Measurements from ENCODE around the gene SLC6A9.

Gene SLC6A9

DNA sequence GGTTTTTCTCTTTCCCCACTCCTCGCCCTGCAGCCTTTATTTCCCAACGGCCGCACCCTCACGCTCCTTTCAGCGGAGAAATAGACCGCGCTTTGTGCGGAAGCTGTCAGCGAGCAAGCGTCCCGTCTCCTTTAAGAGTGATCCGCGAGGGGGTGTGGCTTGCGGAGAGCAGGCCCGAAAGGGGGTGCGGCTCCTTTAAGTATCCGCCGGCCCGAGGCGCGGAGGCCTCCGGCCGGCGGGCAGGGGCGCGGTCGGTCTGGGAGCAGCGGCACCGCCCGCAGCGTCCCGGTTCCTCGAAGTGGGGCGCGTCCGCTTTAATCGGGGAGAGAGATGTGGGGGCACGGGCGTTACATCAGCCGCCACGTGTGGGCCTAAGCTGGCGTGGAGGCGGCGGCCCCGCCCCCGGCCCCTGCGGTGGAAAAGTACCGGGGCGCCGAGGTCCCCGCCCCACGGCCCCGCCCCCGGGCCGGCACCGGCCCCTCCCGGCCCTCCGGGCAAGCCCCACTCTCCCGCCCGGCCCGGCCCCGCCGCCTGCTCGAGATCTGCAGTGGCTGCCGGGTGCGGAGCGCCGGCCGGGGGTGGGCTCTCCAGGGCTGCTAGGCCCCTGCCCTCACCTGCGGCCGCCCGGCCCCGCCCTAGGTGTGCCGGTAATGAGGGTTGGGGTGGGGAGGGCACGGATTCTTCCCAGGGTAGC, 1.2 kb downstream of the SLC6A9 start:
- H3K4me1 Mint-ChIP-seq (ENCODE audit: low read depth), result peaks cover 34% of the 10 kb centered on the region

GRCh38 chr1:44029260-44029910, 1.9 kb downstream of the SLC6A9 start:
- H3K4me1 Mint-ChIP-seq (ENCODE audit: low read depth), result peaks cover 34% of the 10 kb centered on the region
- peak overlapping the region; percentile 93 for H3K4me3 Mint-ChIP-seq
- H3K9me3 Mint-ChIP-seq, result no peaks in the 10 kb centered on the region

More for the DNA sequence above, 1.2 kb downstream of the SLC6A9 start:
- Mint-ChIP-seq H3K9me3 (no peaks in the 10 kb centered on the region), H3K27me3 (peaks cover 44% of the 10 kb centered on the region), H3K27ac (peak overlapping the region; percentile 83), H3K36me3 (ENCODE audit: low read depth) (peaks cover 4% of the 10 kb centered on the region), H3K4me3 (peak overlapping the region; percentile 93)
- intact Hi-C loops (cut with micrococcal nuclease), result loop anchor here (10.0 kb wide), 1 partner anchor 85 kb away; the partner anchor contains the start of gene IPO13

DNA sequence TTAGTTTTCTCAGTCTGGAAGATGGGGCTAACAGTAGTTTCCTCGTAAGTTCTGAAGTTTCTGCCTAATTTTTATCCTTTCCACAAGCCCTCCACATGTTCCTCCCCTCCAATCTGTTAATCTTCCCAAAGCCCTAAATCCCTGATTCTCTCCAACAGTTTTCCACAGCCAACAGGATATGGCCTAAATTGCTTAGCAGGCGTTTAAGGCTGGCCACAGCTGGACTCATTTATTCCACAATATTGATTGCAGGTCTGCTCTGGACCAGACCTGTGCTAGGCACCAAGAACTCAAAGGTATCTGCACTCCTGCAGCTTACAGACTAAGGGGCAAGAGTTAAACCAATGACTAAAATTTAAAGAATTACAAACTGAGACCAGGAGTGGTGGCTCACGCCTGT, 3.9 kb downstream of the SLC6A9 start:
- no peak overlapping the region for H3K4me3 Mint-ChIP-seq
- H3K27me3 Mint-ChIP-seq, result peaks cover 34% of the 10 kb centered on the region
- H3K36me3 Mint-ChIP-seq (ENCODE audit: low read depth), result peaks cover 4% of the 10 kb centered on the region
- H3K9me3 Mint-ChIP-seq, result no peaks in the 10 kb centered on the region
- H3K27ac Mint-ChIP-seq, result no peak overlapping the region
- H3K4me1 Mint-ChIP-seq (ENCODE audit: low read depth), result peaks cover 34% of the 10 kb centered on the region
- intact Hi-C loops (cut with micrococcal nuclease), result no loop called here

More at GRCh38 chr1:44029260-44029910, 1.9 kb downstream of the SLC6A9 start:
- intact Hi-C loops (cut with micrococcal nuclease), result no loop called here
- H3K36me3 Mint-ChIP-seq (ENCODE audit: low read depth), result peaks cover 4% of the 10 kb centered on the region
- peak overlapping the region; percentile 83 for H3K27ac Mint-ChIP-seq
- H3K27me3 Mint-ChIP-seq, result peaks cover 44% of the 10 kb centered on the region

DNA sequence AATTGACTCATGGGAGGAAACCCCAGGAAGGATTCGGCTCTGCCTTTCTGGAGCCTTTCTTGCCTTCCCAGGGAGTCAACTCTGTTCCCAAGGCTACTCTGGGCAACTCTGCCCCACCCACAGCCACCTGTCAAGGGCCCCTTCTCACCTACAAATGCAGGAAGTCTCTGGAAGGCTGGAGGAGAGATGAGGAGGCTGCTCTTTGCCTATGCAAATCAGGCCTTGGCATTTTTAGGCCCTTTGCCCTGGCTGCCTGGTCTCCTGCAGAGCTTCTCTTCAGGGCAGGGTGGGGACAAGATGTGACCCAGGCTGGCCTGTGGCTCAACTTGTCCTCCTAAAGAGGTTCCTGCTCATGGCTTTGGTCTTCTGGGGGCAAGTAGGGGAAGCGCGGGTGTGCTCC, 5.4 kb downstream of the SLC6A9 start:
- Mint-ChIP-seq H3K27ac (no peak overlapping the region), H3K27me3 (peaks cover 19% of the 10 kb centered on the region), H3K36me3 (ENCODE audit: low read depth) (peaks cover 4% of the 10 kb centered on the region), H3K4me3 (no peak overlapping the region), H3K4me1 (ENCODE audit: low read depth) (peaks cover 24% of the 10 kb centered on the region), H3K9me3 (no peaks in the 10 kb centered on the region)
- intact Hi-C loops (cut with micrococcal nuclease), result no loop called here

DNA sequence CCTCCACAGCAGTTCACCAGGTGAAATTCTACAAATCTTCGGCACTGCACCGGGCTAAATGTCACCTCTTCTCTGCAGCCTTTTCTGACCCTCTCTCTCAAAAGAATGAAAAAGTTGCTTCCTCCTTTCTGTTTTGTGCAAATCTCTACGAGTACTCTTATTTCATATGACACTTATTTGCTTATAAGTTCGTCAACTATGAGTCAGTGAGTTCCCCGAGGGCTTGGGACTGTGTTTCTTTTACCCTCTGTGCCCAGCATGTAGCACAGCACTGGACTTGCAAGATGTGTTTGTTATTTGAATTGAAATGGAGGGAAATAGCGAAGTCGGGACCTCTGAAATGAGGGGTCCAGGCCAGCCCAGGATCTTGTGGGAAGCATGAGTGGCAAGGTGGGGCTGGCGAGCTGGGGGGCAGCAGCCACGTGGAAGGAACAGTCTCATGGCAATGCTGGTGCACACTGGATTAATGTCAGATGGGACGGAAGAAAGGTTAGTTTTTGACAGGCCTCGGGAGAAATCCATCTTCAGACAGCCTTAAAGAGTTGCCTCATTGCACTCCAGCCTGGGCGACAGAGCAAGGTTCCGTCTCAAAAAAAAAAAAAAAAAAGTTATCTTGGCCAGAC, 6.2 kb downstream of the SLC6A9 start:
- H3K4me3 Mint-ChIP-seq, result no peak overlapping the region
- intact Hi-C loops (cut with micrococcal nuclease), result no loop called here
- peaks cover 23% of the 10 kb centered on the region for H3K4me1 Mint-ChIP-seq (ENCODE audit: low read depth)
- H3K27ac Mint-ChIP-seq, result no peak overlapping the region
- no peaks in the 10 kb centered on the region for H3K9me3 Mint-ChIP-seq
- H3K36me3 Mint-ChIP-seq (ENCODE audit: low read depth), result peaks cover 4% of the 10 kb centered on the region
- H3K27me3 Mint-ChIP-seq, result peaks cover 15% of the 10 kb centered on the region

DNA sequence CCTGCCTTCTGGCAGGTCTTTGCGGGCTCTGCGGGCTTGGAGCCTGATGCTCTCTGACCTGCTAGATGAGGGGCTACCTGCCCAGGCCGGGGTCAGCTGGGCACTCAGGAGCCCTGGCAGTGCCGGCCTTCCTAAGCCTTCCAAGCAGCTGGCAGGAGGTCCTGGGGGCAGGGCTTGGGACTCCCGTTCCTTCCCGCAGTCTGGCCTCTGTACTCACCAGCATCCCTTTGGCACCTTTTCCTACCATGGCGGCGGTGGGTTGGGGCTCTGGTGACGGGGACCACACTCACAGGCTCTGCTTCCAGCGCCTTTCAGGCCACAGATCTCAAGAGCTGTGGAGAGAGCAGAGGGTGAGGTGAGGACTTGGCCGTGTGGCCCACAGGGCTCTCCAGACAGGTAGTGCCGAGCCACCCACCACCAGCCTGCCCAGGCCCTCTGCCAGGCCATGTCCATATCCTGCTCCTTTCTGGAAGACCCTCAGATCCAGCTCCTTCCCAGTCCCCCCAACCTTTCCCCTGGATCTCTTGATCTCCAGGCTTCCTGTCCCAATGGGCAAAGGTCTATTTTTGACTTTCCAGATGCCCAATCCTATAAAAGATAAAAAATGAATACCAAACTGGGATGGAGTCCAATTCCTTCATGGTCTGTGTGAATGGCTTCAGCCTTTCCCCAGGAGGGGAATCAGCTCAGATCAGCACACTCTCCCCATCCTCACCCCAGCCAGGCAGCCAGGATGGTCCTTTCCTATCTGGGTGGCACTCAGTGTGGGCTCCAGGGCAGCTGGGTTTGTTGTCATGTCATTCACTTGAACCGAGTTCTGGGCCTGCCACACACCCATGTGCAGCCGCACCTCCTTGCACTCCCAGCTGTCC, 7.0 kb downstream of the SLC6A9 start:
- Mint-ChIP-seq H3K27me3 (peaks cover 12% of the 10 kb centered on the region), H3K27ac (no peak overlapping the region), H3K9me3 (no peaks in the 10 kb centered on the region), H3K4me1 (ENCODE audit: low read depth) (peaks cover 16% of the 10 kb centered on the region), H3K36me3 (ENCODE audit: low read depth) (no peaks in the 10 kb centered on the region), H3K4me3 (no peak overlapping the region)
- intact Hi-C loops (cut with micrococcal nuclease), result no loop called here

GRCh38 chr1:44021581-44022321, 9.5 kb downstream of the SLC6A9 start:
- Mint-ChIP-seq H3K9me3 (no peaks in the 10 kb centered on the region), H3K27ac (no peak overlapping the region), H3K4me3 (no peak overlapping the region), H3K36me3 (ENCODE audit: low read depth) (no peaks in the 10 kb centered on the region), H3K27me3 (no peaks in the 10 kb centered on the region), H3K4me1 (ENCODE audit: low read depth) (no peaks in the 10 kb centered on the region)
- intact Hi-C loops (cut with micrococcal nuclease), result no loop called here

DNA sequence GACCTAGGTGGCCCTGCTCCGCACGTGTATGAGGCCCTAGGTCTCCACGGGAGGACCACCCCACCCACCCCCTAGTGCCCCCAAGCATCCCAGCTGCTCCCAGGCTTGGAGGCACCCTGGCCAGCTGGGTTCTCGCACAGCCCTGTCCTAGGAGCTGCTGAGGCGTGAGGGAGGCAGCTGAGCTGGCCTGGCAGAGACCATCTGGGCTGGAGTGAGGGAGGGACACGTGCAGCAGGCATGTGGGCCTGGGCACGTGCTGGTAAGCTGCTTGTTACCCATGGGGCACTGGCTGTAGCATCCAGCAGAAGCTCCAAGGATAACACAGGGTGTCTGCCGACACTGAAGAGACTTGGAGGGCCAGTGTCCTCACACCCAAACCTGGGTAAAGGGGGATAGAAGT, 10.1 kb downstream of the SLC6A9 start:
- H3K9me3 Mint-ChIP-seq, result no peaks in the 10 kb centered on the region
- H3K27ac Mint-ChIP-seq, result no peak overlapping the region
- H3K4me3 Mint-ChIP-seq, result no peak overlapping the region
- intact Hi-C loops (cut with micrococcal nuclease), result no loop called here
- no peaks in the 10 kb centered on the region for H3K27me3 Mint-ChIP-seq
- no peaks in the 10 kb centered on the region for H3K36me3 Mint-ChIP-seq (ENCODE audit: low read depth)
- no peaks in the 10 kb centered on the region for H3K4me1 Mint-ChIP-seq (ENCODE audit: low read depth)

- Mint-ChIP-seq H3K27me3 (no peaks in the 10 kb centered on the region), H3K27ac (no peak overlapping the region), H3K9me3 (no peaks in the 10 kb centered on the region), H3K4me1 (ENCODE audit: low read depth) (no peaks in the 10 kb centered on the region), H3K4me3 (no peak overlapping the region), H3K36me3 (ENCODE audit: low read depth) (no peaks in the 10 kb centered on the region)
- intact Hi-C loops (cut with micrococcal nuclease), result no loop called here
Observed at GRCh38 chr1:44020464-44020863, 10.8 kb downstream of the SLC6A9 start.

DNA sequence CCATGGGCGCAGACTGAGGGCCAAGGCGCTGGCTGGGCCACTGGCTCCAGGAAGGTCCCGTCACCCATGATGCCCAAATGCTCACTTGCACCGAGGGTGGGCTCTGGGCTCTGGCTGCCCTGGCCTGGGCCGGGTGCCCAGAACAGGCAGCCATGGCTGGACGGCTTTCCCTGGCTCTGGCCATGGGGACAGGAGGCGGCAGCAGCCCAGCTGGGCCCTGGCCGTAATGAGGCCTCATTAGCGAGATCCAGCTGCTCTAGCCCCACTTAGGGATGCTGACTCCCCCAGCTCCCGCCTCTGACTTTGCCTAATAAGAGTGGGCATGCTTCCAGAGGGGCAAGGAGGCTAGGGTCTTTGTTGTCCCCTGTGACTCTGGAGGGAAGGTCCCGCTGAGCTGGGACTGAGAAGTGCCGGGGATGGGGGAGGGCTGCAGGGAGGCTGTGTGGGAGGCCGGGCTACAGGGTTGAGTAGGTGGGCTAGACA, 11.8 kb downstream of the SLC6A9 start:
- Mint-ChIP-seq H3K36me3 (ENCODE audit: low read depth) (no peaks in the 10 kb centered on the region), H3K27ac (no peak overlapping the region), H3K4me3 (no peak overlapping the region), H3K9me3 (no peaks in the 10 kb centered on the region), H3K27me3 (no peaks in the 10 kb centered on the region), H3K4me1 (ENCODE audit: low read depth) (no peaks in the 10 kb centered on the region)
- intact Hi-C loops (cut with micrococcal nuclease), result no loop called here

DNA sequence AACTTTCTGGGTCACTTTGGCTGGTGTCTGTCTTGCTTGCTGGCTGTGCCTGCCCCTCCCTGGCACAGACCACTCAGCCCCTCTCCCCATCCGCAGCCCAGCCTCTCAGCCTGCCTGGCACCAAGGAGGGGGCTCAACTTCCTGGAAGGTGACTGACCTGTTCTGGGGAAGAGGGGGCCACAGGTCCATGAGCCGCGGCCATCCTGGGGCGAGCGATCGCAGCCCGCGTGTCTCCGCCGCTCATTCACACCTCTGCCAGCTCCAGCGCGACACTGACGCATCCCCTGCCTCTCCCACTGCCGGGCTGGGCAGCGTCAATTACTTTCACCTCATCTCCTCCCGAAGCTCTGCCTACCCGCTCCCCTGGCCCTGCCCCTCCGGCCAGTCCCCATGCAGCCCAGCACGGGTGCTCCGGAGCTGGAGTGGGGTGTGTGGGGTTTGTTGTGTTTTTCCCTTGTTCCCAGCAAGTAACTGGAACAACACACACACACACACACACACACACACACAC, 14.3 kb downstream of the SLC6A9 start:
- H3K27me3 Mint-ChIP-seq, result peaks cover 7% of the 10 kb centered on the region
- no peak overlapping the region for H3K4me3 Mint-ChIP-seq
- no peaks in the 10 kb centered on the region for H3K4me1 Mint-ChIP-seq (ENCODE audit: low read depth)

DNA sequence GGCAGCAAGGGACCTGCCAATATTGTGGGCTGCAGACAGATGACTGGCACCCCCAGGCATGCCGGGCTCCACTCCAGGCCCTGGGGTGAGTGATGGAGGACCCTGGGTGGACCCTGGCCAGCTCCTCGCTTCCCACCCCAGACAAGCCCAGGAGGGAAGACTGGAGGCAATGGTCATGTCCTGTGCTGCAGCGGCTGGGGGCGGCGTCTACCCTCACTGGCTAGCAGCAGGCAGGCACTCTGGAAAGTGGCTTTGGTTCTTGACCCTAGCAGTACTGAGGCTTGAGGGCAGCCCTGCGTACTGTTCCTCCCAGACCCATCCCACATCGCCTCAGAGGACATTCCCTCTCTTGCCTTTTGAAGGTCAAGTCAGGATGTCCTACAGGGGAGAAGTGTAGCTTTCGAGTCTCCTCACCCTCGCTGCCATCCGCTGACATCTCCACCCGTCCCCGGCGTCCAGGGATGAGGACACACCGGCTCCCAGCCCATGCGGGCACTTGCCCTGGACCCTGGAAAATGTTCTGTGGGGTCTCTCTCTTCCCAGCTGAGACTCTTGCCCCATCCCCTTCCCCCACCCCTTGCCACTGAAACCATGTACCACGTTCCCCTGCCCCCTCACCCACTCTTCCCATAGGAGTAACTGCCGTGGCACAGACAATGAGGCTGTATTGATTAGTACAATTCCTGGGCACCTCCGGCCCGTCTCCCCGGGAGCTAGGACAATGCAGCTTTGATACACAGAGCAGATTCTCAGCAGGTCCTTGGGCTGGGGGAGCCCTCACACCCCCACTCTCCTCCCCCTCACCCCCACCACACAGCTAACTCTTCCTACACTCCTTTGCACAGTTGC, 15.0 kb downstream of the SLC6A9 start:
- intact Hi-C loops (cut with micrococcal nuclease), result no loop called here
- Mint-ChIP-seq H3K27ac (no peak overlapping the region), H3K4me1 (ENCODE audit: low read depth) (no peaks in the 10 kb centered on the region), H3K4me3 (no peak overlapping the region), H3K9me3 (no peaks in the 10 kb centered on the region), H3K27me3 (peaks cover 7% of the 10 kb centered on the region), H3K36me3 (ENCODE audit: low read depth) (no peaks in the 10 kb centered on the region)

More for the DNA sequence above, 14.3 kb downstream of the SLC6A9 start:
- Mint-ChIP-seq H3K36me3 (ENCODE audit: low read depth) (no peaks in the 10 kb centered on the region), H3K9me3 (no peaks in the 10 kb centered on the region), H3K27ac (no peak overlapping the region)
- intact Hi-C loops (cut with micrococcal nuclease), result no loop called here
